Measurements from ENCODE around the gene XYLT1.

DNA sequence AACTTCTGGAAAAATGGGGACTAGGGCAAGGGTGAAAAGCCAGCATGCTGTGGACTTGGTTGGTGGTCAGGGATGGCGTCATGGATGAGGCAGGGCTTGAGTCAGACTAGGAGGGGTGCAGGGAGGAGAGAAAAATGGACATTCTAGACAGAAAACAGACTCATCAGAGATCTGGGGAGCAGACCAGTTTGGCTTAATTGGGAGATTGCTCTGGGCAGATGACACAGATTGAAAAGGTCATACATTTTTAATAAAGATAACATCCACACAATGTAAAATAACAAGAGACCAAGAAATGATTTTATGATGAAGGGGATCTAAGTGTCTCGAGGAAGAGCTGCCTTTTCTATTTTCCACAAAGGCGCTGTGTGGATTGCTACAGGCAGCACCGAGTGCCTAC, 326.3 kb downstream of the XYLT1 start:
- TF ChIP-seq ZFX (CRISPR knock-in tag; IDR thresholded peaks at IDR 0.05; ENCODE audit: low read depth), result no peak
- TF ChIP-seq, protein P1, sequence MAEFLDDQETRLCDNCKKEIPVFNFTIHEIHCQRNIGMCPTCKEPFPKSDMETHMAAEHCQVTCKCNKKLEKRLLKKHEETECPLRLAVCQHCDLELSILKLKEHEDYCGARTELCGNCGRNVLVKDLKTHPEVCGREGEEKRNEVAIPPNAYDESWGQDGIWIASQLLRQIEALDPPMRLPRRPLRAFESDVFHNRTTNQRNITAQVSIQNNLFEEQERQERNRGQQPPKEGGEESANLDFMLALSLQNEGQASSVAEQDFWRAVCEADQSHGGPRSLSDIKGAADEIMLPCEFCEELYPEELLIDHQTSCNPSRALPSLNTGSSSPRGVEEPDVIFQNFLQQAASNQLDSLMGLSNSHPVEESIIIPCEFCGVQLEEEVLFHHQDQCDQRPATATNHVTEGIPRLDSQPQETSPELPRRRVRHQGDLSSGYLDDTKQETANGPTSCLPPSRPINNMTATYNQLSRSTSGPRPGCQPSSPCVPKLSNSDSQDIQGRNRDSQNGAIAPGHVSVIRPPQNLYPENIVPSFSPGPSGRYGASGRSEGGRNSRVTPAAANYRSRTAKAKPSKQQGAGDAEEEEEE (CRISPR knock-in tag; IDR thresholded peaks at IDR 0.05; ENCODE audit: borderline replicate concordance), result no peak
- TF ChIP-seq, protein P2, sequence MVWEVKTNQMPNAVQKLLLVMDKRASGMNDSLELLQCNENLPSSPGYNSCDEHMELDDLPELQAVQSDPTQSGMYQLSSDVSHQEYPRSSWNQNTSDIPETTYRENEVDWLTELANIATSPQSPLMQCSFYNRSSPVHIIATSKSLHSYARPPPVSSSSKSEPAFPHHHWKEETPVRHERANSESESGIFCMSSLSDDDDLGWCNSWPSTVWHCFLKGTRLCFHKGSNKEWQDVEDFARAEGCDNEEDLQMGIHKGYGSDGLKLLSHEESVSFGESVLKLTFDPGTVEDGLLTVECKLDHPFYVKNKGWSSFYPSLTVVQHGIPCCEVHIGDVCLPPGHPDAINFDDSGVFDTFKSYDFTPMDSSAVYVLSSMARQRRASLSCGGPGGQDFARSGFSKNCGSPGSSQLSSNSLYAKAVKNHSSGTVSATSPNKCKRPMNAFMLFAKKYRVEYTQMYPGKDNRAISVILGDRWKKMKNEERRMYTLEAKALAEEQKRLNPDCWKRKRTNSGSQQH (CRISPR knock-in tag; IDR thresholded peaks at IDR 0.05; ENCODE audit: low read depth), result no peak
- no peak for TF ChIP-seq ZKSCAN1 (IDR thresholded peaks at IDR 0.05; ENCODE audit: low read length)
- TF ChIP-seq KDM5A (IDR thresholded peaks at IDR 0.05; ENCODE audit: borderline replicate concordance, low read length), result no peak

Data from HepG2 (cell line).